ENCODE data around the gene KLK15. TPM values are rescaled to one million over a fixed set of nuclear protein-coding genes. Genes with fewer than 3 reads are reported as not detected.
A peak's percentile ranks its signal among the peaks of the same experiment; 100 is the strongest.

KLK15 gene
- total and polyA plus RNA-seq, 2 of the 13 experiments (the other 11 are each of a cell fraction or from before 2014, with no cell fraction given) = not detected

DNA sequence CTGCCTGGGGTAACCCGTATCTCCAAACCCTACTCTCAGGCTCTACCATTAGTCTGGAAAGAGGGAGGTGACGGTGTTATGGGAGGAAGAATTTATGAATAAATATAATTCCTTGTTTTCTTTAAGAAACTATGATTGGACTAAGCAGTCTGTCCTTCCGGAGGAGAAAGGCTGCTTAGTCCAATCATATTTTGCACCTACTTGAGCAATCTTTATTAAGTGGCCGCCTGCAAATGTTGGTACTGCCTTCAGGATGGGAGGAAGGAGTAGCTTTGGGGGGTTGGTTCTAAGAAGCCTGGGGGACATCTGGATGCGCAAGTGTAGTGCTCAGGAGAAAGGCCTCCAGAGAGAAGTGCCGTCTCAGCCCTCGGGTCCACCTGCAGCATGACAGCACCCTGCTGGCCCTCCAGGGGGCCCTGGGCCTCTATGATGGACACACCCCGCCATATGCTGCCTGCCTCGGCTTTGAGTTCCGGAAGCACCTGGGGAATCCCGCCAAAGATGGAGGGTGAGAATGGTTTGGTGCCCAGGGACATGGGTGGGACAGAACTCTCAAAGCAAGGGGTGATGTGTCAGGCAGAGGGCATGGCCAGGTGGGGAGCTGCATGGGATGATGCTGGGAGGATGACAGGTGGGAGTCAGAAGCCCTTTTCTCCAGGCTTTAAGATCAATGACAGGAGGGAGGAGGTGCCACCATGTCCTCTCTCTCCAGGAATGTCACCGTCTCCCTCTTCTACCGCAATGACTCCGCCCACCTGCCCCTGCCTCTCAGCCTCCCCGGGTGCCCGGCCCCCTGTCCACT is 39.1 kb downstream of the KLK15 start (continued):
- TF ChIP-seq, protein P1, sequence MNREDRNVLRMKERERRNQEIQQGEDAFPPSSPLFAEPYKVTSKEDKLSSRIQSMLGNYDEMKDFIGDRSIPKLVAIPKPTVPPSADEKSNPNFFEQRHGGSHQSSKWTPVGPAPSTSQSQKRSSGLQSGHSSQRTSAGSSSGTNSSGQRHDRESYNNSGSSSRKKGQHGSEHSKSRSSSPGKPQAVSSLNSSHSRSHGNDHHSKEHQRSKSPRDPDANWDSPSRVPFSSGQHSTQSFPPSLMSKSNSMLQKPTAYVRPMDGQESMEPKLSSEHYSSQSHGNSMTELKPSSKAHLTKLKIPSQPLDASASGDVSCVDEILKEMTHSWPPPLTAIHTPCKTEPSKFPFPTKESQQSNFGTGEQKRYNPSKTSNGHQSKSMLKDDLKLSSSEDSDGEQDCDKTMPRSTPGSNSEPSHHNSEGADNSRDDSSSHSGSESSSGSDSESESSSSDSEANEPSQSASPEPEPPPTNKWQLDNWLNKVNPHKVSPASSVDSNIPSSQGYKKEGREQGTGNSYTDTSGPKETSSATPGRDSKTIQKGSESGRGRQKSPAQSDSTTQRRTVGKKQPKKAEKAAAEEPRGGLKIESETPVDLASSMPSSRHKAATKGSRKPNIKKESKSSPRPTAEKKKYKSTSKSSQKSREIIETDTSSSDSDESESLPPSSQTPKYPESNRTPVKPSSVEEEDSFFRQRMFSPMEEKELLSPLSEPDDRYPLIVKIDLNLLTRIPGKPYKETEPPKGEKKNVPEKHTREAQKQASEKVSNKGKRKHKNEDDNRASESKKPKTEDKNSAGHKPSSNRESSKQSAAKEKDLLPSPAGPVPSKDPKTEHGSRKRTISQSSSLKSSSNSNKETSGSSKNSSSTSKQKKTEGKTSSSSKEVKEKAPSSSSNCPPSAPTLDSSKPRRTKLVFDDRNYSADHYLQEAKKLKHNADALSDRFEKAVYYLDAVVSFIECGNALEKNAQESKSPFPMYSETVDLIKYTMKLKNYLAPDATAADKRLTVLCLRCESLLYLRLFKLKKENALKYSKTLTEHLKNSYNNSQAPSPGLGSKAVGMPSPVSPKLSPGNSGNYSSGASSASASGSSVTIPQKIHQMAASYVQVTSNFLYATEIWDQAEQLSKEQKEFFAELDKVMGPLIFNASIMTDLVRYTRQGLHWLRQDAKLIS (CRISPR knock-in tag; IDR thresholded peaks at IDR 0.05) = no peak
- TF ChIP-seq ZNF577 (CRISPR knock-in tag; IDR thresholded peaks at IDR 0.05; ENCODE audit: borderline replicate concordance, low read depth) (no peak), DMAP1 (CRISPR knock-in tag; IDR thresholded peaks at IDR 0.05) (no peak), ZFX (CRISPR knock-in tag; IDR thresholded peaks at IDR 0.05; ENCODE audit: low read depth) (no peak; the same call in 1 of the 2 replicates), RFXAP (CRISPR knock-in tag; IDR thresholded peaks at IDR 0.05; ENCODE audit: borderline replicate concordance) (no peak), ZNF225 (CRISPR knock-in tag; IDR thresholded peaks at IDR 0.05) (no peak), PHF5A (CRISPR knock-in tag; IDR thresholded peaks at IDR 0.05; ENCODE audit: low read depth, unreplicated experiment) (no peak)

DNA sequence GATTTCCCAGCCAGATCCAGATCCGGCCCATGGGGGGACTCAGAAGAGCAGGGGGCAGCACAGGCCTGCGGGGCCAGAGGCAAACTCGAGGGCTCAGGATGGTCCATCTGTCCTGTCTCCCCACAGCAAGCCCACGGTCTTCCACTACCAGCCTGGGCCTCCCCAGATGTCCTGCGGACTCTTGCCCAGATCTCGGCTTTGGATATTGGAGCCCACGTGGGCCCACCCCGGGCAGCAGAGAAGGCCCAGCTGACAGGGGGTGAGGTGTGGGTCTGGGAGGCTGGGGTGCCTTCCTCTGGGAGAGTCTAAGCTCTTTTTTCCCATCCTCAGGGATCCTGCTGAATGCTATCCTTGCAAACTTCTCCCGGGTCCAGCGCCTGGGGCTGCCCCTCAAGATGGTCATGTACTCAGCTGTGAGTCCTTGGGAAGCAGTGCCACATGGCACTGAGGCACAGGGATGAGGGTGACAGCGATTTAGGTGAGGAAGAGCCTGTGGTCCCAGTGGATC is 39.8 kb downstream of the KLK15 start:
- no TSS peak for BruUV-seq (replicated peaks)
- TF ChIP-seq, protein P2, sequence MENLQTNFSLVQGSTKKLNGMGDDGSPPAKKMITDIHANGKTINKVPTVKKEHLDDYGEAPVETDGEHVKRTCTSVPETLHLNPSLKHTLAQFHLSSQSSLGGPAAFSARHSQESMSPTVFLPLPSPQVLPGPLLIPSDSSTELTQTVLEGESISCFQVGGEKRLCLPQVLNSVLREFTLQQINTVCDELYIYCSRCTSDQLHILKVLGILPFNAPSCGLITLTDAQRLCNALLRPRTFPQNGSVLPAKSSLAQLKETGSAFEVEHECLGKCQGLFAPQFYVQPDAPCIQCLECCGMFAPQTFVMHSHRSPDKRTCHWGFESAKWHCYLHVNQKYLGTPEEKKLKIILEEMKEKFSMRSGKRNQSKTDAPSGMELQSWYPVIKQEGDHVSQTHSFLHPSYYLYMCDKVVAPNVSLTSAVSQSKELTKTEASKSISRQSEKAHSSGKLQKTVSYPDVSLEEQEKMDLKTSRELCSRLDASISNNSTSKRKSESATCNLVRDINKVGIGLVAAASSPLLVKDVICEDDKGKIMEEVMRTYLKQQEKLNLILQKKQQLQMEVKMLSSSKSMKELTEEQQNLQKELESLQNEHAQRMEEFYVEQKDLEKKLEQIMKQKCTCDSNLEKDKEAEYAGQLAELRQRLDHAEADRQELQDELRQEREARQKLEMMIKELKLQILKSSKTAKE (CRISPR knock-in tag; IDR thresholded peaks at IDR 0.05; ENCODE audit: borderline replicate concordance) = no peak
- TF ChIP-seq SRSF1 (optimal IDR thresholded peaks at IDR 0.05; ENCODE audit: low read depth, low read length) (peak; percentile 62), ZNF782 (CRISPR knock-in tag; IDR thresholded peaks at IDR 0.05; ENCODE audit: borderline replicate concordance) (no peak), KMT2B (CRISPR knock-in tag; IDR thresholded peaks at IDR 0.05) (no peak), TP53 (CRISPR knock-in tag; conservative IDR thresholded peaks at IDR 0.05) (no peak), ZFP37 (CRISPR knock-in tag; IDR thresholded peaks at IDR 0.05; ENCODE audit: borderline replicate concordance) (no peak), HOXA9 (CRISPR knock-in tag; IDR thresholded peaks at IDR 0.05; ENCODE audit: borderline replicate concordance) (no peak)
- TF ChIP-seq, protein P3, sequence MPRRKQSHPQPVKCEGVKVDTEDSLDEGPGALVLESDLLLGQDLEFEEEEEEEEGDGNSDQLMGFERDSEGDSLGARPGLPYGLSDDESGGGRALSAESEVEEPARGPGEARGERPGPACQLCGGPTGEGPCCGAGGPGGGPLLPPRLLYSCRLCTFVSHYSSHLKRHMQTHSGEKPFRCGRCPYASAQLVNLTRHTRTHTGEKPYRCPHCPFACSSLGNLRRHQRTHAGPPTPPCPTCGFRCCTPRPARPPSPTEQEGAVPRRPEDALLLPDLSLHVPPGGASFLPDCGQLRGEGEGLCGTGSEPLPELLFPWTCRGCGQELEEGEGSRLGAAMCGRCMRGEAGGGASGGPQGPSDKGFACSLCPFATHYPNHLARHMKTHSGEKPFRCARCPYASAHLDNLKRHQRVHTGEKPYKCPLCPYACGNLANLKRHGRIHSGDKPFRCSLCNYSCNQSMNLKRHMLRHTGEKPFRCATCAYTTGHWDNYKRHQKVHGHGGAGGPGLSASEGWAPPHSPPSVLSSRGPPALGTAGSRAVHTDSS (CRISPR knock-in tag; conservative IDR thresholded peaks at IDR 0.05) = no peak

More for the DNA sequence above, 39.8 kb downstream of the KLK15 start:
- H3K36me3 ChIP-seq (replicated peaks in 1 of 2; ENCODE audit: control insufficient read depth in 1 of 2, insufficient read depth in 2 of 2, low read length in 2 of 2) = peaks cover 9 to 12% of the 10 kb centered on the region in 2 experiments; a peak in 4 of 5 replicates
- H3K4me2 ChIP-seq (ENCODE audit: low read depth, low read length) = no peak overlapping the region
- peaks cover 24% of the 10 kb centered on the region for H3K4me1 ChIP-seq (ENCODE audit: insufficient read depth, low read length)
- no peak overlapping the region for H3K9ac ChIP-seq (ENCODE audit: insufficient read depth, low read depth, low read length)
- no peak overlapping the region for H3K4me3 ChIP-seq (replicated peaks in 1 of 3; ENCODE audit: insufficient read depth in 1 of 3, low read depth in 2 of 3, low read length in 3 of 3)
- 87% methylated on average over 6 of the region's 11 CpGs for WGBS (ENCODE audit: low lambda C conversion rate)
- no peaks in the 10 kb centered on the region; a peak in 1 of 5 replicates for H3K27me3 ChIP-seq (ENCODE audit: control insufficient read depth in 1 of 2, insufficient read depth in 2 of 2, low read length in 2 of 2)
- intact Hi-C loops (cut with micrococcal nuclease; ENCODE audit: unreplicated experiment) (no loop called here), in situ Hi-C loops (cut with HindIII; ENCODE audit: extremely low pct_ligation_motif_present, low pct_unique_long_range_greater_than_20kb) (loop anchor here (25.0 kb wide), 1 partner anchor 431 kb away; the partner anchor contains the start of gene NAPSA)
- no peak for ATAC-seq
- CTCF ChIA-PET (ENCODE audit: low intra/inter-chr PET ratio, low total read pairs) = no interaction called here
- H3K79me2 ChIP-seq (ENCODE audit: insufficient read depth, low read length) = no peaks in the 10 kb centered on the region
- H3K9me3 ChIP-seq (ENCODE audit: low read length) = no peaks in the 10 kb centered on the region
- no peak overlapping the region for H2AFZ ChIP-seq (ENCODE audit: low read length)
- FAIRE-seq = no peak
- peaks cover 20% of the 10 kb centered on the region for H4K20me1 ChIP-seq (ENCODE audit: insufficient read depth, low read length)
- POLR2A ChIA-PET = interaction anchor here (1.3 kb wide), 1 partner anchor 10 kb away, joined by 4 read pairs; no protein-coding TSS in a partner anchor
- no peak for DNase-seq (ENCODE audit: low spot score)
- H3K27ac ChIP-seq (ENCODE audit: extremely low read length, insufficient read depth, low read length) = no peak overlapping the region
